Measurements from ENCODE around the gene ELL2.

Gene ELL2

DNA sequence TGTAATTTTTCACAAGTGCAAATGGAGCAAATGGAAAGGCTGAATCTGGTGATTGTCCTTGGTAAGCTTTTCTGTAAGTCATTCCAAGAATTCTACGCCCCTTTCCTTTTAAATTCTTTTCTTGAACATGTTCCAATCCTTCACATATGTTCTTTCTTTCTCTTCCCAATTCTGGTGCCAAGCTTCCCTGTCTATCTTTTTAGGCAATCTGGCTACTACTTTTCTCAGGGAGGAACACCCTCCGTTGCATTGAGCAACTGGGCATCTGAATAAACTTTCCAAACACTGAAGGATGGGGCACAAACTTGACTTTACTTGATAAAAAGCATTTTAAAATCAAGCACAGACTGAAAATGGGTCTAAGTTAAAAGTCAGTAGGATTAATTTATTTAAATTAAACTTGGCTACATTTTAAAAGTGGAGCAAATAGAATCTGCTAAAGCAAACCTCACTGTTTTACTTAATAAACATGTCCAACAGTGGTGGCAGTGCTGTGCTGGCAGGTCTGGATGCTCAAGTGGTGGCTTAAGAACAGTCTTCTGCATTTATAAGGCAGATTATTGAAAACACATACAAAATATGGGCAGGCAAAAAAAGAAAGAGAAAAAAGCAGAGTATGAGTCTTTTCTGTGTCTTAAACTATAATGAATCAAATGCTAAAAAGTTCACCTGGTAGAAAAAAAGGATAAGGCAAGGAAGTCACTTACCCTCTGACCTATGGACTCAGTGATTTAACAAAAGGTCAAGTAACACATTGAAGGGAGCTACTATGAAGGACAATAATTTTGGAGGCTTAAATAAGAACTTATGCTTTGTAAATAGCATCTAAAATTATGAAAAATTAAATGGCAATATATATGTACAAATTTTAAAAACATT lies 5.4 kb downstream of the ELL2 start:
- no peak for DNase-seq (ENCODE audit: low spot score)
- H3K27ac ChIP-seq: no peak overlapping the region
- TF ChIP-seq CTCF (conservative IDR thresholded peaks at IDR 0.05; ENCODE audit: low read depth): no peak
- ChIA-PET CTCF (interaction anchor here (0.6 kb wide), 1 partner anchor 367 kb away, joined by 3 read pairs; no protein-coding TSS in a partner anchor), POLR2A (ENCODE audit: low non-redundant PET) (no interaction called here)

DNA sequence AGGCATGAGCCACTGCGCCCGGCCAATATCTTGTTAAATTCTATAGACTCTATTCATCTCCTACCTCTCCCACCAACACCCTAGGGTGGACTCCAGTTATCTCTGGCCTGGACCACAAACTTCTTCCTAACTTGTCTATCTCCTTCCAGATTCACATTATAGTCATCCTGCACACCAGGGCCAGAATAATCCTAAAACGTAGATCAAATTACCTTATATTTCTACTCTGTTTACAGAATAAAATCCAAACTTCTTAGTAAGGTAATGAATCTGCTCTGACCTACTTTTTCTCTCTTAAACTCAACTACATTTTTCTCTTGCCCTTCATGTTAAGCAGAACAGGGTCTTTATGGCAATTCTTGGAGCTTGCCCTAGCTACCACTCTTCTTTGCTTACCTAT lies 6.9 kb downstream of the ELL2 start:
- ChIA-PET CTCF (interaction anchor here (0.7 kb wide), 1 partner anchor 115 kb away, joined by 4 read pairs; no protein-coding TSS in a partner anchor), POLR2A (ENCODE audit: low non-redundant PET) (no interaction called here)
- H3K27ac ChIP-seq: no peak overlapping the region
- DNase-seq (ENCODE audit: low spot score): no peak
- no peak for TF ChIP-seq CTCF (conservative IDR thresholded peaks at IDR 0.05; ENCODE audit: low read depth)

GRCh38 chr5:95953021-95953702 lies 8.5 kb downstream of the ELL2 start:
- H3K27ac ChIP-seq: no peak overlapping the region
- no peak for TF ChIP-seq CTCF (conservative IDR thresholded peaks at IDR 0.05; ENCODE audit: low read depth)
- POLR2A ChIA-PET (ENCODE audit: low non-redundant PET): interaction anchor here (0.6 kb wide), 1 partner anchor 176 kb away, joined by 3 read pairs; no protein-coding TSS in a partner anchor
- CTCF ChIA-PET: interaction anchor here (0.7 kb wide), 1 partner anchor 61 kb away, joined by 3 read pairs; no protein-coding TSS in a partner anchor
- no peak for DNase-seq (ENCODE audit: low spot score)

GRCh38 chr5:95951916-95952315 lies 9.7 kb downstream of the ELL2 start:
- DNase-seq (ENCODE audit: low spot score): no peak
- TF ChIP-seq CTCF (conservative IDR thresholded peaks at IDR 0.05; ENCODE audit: low read depth): no peak
- POLR2A ChIA-PET (ENCODE audit: low non-redundant PET): no interaction called here
- CTCF ChIA-PET: interaction anchor here (0.9 kb wide), 1 partner anchor 10 kb away, joined by 4 read pairs; the partner anchor contains the start of gene ELL2
- H3K27ac ChIP-seq: no peak overlapping the region

DNA sequence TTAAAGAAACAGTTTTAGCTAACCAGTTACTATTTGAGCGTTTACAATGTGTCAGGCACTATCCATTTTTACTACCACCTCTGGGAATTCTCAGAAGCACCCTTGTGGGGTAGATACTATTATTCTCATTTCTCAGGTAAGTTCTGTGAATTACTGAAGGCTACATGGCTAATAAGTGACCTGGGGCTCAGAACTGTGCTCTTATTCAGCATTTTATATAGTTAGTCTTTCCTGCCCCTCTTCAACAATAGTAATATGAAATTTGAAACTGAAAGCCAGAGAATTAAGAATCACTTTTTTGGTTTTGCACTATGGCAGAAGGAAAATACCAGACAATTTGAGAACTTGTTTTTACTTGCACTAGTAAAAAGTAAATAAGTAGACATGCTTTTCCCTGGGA lies 11.8 kb downstream of the ELL2 start:
- no peak overlapping the region for H3K27ac ChIP-seq
- TF ChIP-seq CTCF (conservative IDR thresholded peaks at IDR 0.05; ENCODE audit: low read depth): no peak
- DNase-seq (ENCODE audit: low spot score): no peak
- CTCF ChIA-PET: no interaction called here
- POLR2A ChIA-PET (ENCODE audit: low non-redundant PET): no interaction called here

DNA sequence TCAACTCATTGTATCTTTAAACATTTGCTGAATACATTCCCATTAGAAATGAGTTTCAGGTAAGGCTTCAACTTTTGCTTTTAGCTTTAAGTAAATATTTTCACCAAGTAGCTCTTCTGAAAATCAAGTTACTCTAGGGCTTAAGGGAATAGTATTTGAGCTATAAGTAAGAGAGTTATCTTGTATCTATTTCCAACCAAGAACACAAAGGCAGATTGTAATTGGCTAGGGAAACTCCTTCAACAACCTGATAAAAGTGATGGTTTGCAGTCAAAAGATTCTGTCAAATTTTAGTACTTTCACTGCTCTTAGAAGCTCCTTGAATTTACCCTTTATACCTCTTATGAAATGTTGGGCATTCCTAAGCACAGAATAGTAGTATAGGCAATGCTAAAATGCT lies 13.0 kb downstream of the ELL2 start:
- no peak overlapping the region for H3K27ac ChIP-seq
- ChIA-PET CTCF (interaction anchor here (1.5 kb wide), 1 partner anchor 13 kb away, joined by 4 read pairs; the partner anchor contains the start of gene ELL2), POLR2A (ENCODE audit: low non-redundant PET) (no interaction called here)
- no peak for TF ChIP-seq CTCF (conservative IDR thresholded peaks at IDR 0.05; ENCODE audit: low read depth)
- no peak for DNase-seq (ENCODE audit: low spot score)

All from RWPE1 (cell line).